SKM-1 treated with dmso at 0.1 percent for 144 hours (cell line): ENCODE data around the gene PGM2L1.
"Not testable (repeated sequence)": the region's sequence is repeated elsewhere in the genome, so short reads cannot be mapped to it uniquely, and the experiment has no call there.

ENCODE experiments used
- DNase-seq: peaks from one replicate; lab custom pipeline; 2025; ENCODE audit not compliant: unreplicated experiment; lab: John Stamatoyannopoulos, UW

Gene PGM2L1

GRCh38 chr11:74403607-74404321, 5.5 kb upstream of the PGM2L1 start:
- DNase-seq: no peak

- DNase-seq: no peak
Measured at GRCh38 chr11:74400606-74401005, 2.4 kb upstream of the PGM2L1 start.

DNA sequence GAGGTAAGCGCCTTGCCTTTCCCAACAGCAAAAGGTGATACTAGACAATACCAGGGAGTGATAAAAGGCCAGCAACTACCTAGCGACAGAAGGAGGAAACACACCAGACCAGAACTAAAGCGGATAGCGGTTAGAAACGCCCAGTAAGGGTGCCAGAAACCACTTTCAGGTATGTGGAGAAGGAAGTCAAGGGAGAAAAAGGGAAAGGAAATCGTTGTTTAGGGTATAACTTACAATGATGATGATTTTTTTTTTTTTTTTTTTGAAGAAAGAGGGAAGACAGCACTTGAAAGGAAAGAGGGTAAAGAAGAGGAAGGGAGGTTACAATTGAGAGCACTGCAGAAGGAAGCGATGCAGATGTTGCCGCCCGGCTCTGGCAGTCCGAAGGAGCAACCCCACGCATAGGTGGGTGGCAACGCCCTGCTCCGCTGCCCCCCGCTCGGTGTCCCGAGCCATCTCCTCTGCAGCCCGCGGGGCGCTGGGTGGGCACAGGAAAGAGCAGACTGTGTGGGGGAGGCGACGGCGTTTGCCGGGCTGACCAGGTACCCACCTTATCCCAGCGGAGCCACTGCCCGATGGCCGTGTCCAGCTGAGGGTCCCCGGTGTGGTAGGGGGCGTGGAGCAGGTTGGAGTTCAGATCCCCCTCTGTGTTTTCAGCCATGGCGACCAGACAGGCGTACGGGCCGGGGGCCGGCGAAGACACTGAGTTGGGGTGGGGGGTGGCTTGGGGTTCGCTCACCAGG, 561 bp downstream of the PGM2L1 start:
- peak; percentile 72 for DNase-seq

DNA sequence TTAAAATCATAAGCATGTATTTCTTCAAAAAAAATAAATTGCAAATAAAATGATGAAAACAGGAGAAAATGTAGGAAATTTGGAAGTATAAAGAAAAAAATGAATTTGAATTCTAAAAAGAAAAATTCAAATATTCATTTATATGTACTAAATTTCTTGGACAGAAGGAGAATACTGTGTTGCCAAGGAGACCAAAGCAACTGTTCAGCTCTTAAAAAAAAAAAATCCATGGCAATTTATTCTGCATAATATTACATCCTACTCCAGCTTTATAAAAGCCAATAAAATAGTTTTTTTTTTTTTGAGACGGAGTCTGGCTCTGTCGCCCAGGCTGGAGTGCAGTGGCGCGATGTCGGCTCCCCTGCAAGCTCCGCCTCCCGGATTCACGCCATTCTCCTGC, 6.0 kb downstream of the PGM2L1 start:
- DNase-seq: no peak

DNA sequence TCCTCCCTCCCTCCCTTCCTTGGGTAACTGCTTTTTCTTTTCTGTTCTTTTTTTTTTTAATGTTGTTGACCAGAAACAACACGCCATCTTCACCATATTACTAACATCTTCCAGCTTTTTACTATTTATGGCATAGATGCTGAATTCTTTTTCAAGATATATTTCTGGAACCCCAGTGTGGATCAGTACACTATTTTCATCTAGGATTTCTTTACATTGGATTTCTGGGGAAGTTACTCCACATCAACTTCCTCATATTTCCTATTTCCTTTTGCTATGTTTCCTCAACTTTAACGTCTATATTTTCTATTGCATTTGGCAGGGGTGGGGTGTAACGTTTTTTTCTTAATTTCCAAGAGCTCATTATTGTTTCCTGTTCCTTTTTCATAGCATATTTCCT, 7.0 kb downstream of the PGM2L1 start:
- no peak for DNase-seq

GRCh38 chr11:74390697-74391096, 7.5 kb downstream of the PGM2L1 start:
- no peak for DNase-seq

- DNase-seq: no peak
Measured at GRCh38 chr11:74388678-74389327, 9.4 kb downstream of the PGM2L1 start.

DNA sequence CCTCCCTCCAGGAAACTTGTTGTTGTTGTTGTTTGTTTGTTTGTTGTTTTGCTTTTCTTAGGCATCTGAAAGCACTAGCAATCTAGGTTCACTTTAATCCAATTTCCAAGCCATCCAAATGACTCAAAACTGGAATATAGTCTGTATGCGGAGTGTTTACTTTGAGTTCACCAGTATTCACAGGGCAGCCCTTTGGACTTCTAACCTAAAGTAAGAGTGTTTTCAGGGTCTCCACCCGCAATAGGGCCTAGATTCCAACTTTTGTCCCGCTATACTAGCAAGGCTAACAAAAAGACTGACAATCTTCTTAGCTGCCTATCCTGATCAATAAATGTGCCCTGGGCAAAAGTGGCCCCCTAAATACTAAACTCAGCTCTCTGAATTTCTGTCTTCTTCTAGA, 13.6 kb downstream of the PGM2L1 start:
- DNase-seq: no peak

DNA sequence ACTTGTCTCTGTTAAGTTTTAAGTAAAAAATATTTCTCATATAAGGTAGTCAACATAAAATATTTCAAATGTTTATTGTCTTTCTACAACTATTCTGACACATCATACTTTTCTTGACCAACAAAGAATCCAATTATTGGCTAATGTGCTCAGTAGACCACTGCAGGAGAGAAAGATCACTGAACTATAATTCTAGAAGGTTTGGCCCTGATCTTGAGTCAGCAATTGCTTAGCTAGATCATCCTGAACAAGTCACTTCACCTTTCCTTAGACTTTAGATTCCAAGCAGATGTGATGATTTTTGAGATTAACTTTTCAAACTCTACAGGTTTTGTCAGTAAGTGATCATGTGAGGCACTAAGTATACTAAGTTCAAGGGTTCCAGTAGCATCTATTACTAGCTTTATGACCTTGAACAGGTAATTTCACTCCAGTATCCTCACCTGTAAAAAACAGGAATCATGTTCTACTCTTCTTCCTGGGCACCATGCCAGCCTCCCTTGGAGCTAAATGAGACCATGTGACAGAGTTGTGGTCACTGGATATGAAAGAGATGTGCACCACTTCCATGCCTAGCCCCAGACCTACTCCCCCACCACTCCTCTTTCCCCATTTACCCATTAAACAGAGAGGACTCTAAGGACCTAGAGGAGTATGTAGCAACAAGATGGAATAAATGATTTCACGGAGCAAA, 17.3 kb downstream of the PGM2L1 start:
- no peak for DNase-seq

DNA sequence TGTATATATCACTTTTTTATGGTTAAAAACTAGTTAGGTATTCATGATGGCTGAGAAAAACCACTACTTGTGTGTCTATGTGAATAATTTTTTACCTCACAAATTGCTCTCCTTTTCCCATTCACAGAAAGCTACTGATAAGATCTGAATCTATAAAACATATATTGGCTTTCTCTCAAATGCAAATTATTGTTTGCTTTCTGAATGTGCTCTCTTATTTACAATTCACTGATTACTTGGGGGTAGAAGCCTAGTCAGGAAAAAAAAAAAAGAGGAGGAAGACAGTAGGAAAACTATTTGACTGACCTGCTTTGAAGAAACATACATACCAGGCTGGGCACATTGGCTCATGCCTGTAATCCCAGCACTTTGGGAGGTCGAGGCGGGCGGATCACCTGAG, 20.5 kb downstream of the PGM2L1 start:
- no peak for DNase-seq

- no peak for DNase-seq
Measured at GRCh38 chr11:74373382-74373781, 24.9 kb downstream of the PGM2L1 start.

GRCh38 chr11:74371269-74372052, 26.8 kb downstream of the PGM2L1 start:
- no peak for DNase-seq

DNA sequence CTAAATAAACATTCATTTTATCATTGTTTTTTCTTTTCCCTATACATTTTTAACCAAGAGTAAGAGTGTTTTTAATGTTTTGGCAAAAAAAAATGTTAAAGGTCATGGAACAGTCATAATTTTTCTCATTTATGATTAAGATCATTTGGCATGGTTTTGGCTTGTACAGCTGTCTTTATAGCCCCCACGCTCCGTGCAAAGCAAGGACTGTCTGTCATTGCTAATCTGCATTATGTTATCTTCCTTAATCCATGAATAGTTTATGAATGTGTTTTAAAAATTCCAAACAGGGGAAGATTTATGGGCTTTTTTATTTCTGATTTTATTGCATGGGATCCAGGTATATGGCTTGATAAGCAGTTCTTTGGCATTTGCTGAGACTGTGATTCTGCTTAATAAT, 28.1 kb downstream of the PGM2L1 start:
- DNase-seq: no peak

DNA sequence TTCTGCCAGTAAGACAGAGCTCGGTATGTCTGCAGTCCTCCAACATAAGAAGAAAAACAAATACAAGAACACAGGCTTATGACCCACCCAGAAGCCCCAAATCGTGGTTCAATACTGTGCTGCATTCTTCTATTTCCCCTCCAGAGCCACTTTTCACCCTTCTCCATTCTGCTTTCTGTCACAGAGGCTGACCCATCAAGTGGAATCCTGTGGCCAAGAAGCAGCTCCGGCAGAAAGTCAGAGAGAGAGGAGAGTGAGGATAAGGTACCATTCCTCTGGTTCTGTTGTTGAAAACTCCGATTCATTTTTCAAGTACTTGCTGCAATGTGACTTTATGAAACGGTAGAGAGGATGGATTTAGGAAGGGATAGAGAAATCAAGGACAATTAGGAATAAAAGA, 30.4 kb downstream of the PGM2L1 start:
- no peak for DNase-seq

DNA sequence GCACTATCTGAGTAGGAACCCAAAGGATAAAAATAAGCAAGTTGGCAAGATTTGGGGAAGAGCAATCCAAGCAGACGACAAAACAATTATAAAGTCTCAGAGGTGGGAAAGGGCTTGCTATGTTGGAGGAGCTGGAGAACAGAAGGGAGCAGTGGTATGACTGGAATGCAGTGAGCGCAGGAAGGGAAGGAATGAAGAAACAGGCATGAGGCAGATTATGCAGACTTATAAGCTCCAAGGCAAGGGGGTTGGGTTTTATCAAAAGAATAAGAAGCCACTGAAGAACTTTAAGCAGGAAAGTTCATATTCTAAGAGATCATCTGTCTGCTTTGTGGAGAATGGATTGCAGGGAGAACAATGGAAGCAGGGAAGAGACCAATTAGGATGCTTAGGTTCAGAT, 31.7 kb downstream of the PGM2L1 start:
- DNase-seq: no peak

DNA sequence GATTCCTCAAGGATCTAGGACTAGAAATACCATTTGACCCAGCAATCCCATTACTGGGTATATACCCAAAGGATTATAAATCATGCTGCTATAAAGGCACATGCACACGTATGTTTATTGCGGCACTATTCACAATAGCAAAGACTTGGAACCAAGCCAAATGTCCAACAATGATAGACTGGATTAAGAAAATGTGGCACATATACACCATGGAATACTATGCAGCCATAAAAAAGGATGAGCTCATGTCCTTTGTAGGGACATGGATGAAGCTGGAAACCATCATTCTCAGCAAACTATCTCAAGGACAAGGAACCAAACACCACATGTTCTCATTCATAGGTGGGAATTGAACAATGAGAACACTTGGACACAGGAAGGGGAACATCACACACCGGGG, 32.4 kb downstream of the PGM2L1 start:
- not testable (repeated sequence) for DNase-seq

GRCh38 chr11:74357449-74357848, 40.8 kb downstream of the PGM2L1 start:
- no peak for DNase-seq

DNA sequence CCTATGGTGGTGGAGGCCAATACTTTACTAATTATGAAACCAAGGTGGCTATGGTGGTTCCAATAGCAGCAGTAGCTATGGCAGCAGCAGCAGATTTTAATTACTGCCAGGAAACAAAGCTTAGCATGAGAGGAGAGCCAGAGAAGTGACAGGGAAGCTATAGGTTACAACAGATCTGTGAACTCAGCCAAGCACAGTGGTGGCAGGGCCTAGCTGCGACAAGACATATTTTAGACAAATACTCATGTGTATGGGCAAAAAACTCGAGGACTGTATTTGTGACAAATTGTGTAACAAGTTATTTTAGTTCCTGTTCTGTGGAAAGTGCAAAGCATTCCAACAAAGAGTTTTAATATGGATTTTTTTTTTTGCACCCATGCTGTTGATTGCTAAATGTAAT, 42.6 kb downstream of the PGM2L1 start:
- DNase-seq: no peak

GRCh38 chr11:74354036-74354435, 44.2 kb downstream of the PGM2L1 start:
- no peak for DNase-seq

DNA sequence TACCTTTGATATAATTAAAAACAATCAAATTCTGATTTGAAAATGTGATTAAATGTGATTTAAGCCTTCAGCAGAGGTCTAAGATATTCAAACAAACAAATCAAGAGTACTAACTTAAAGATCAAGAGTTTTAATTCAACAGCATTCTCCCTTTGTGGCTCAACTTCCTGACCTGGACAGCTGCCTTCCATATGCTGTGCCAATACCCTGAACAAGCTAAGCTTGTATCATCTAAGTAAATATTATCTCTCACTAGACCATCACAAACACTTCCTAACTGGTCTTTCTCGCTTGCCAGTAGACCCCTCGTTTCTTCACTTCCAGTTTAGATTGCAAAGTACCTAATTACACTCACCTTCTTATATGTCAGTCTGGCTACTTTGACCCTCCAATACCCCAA, 50.9 kb downstream of the PGM2L1 start:
- no peak for DNase-seq

- DNase-seq: no peak
Measured at GRCh38 chr11:74345420-74345819, 52.8 kb downstream of the PGM2L1 start.
